Mucosa of rectum (tissue), 2 donors: ENCODE results near the gene ATRNL1.
A peak's percentile ranks its signal among the peaks of the same experiment; 100 is the strongest.
"Not testable (repeated sequence)": the region's sequence is repeated elsewhere in the genome, so short reads cannot be mapped to it uniquely, and the experiment has no call there.

Experiments
- H3K27ac ChIP-seq, 2 donors: one replicate each; pipeline ENCODE4 v1.7.0; 2013; ENCODE audit warnings: inconsistent platforms in 2 of 2, low read depth in 2 of 2, low read length in 2 of 2
- H3K27me3 ChIP-seq, 2 donors: one replicate each; pipeline ENCODE4 v1.7.0; 2013; ENCODE audit warnings: low read length in 2 of 2; ENCODE audit not compliant: control insufficient read depth in 2 of 2, insufficient read depth in 2 of 2
- H3K36me3 ChIP-seq, 2 donors: one replicate each; pipeline ENCODE4 v1.7.0; 2013; ENCODE audit warnings: low read length in 2 of 2; ENCODE audit not compliant: control insufficient read depth in 2 of 2, insufficient read depth in 2 of 2
- H3K4me1 ChIP-seq, 2 donors: one replicate each; pipeline ENCODE4 v1.7.0; 2013; ENCODE audit warnings: low read length in 2 of 2, mild to moderate bottlenecking in 1 of 2; ENCODE audit not compliant: control insufficient read depth in 2 of 2, insufficient read depth in 2 of 2
- H3K4me3 ChIP-seq, 2 donors: one replicate each; pipeline ENCODE4 v1.7.0; 2013; ENCODE audit warnings: low read length in 2 of 2
- H3K9ac ChIP-seq, 2 donors: one replicate each; pipeline ENCODE4 v1.7.0; 2013; ENCODE audit warnings: low read length in 2 of 2, low read depth in 1 of 2, mild to moderate bottlenecking in 1 of 2
- H3K9me3 ChIP-seq, 2 donors: one replicate each; pipeline ENCODE4 v1.7.0; 2013; ENCODE audit warnings: low read length in 2 of 2; ENCODE audit not compliant: control insufficient read depth in 2 of 2
- donor health status: healthy.
- donor health status: Normal muscosa, but diverticular disease.

Gene ATRNL1

DNA sequence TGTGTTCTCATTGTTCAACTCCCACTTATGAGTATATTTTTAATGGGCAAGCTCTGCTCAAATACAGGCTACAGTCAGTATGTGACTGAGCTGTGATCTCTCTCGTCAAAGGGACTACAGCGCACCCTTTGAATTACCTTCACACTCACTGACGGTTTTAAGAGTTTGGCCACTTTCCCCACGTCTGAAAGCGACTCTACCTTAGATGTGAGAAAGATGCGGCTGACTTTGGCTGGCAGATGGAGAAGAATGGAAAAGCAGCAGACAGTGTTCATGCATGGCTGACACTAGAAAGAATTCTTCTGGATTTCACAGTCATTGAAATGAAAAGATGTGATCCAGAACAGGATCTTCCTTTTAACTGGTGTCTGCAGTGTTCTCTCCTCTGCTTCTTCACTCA, 2.0 kb upstream of the ATRNL1 start:
- peaks cover 20 to 22% of the 10 kb centered on the region in 2 donors for H3K27me3 ChIP-seq
- no peaks in the 10 kb centered on the region for H3K4me1 ChIP-seq
- no peak overlapping the region for H3K27ac ChIP-seq
- H3K9ac ChIP-seq, result no peak overlapping the region
- H3K4me3 ChIP-seq, result no peak overlapping the region
- H3K9me3 ChIP-seq, result no peaks in the 10 kb centered on the region
- no peaks in the 10 kb centered on the region for H3K36me3 ChIP-seq

GRCh38 chr10:115092258-115092554, 959 bp upstream of the ATRNL1 start:
- Histone ChIP-seq H3K9ac (no peak overlapping the region), H3K4me1 (no peaks in the 10 kb centered on the region), H3K36me3 (no peaks in the 10 kb centered on the region), H3K27me3 (peaks cover 22 to 23% of the 10 kb centered on the region in 2 donors), H3K4me3 (peak overlapping the region in 1 of 2 donors; percentile 48), H3K27ac (no peak overlapping the region), H3K9me3 (no peaks in the 10 kb centered on the region)

GRCh38 chr10:115092555-115093285, 445 bp upstream of the ATRNL1 start:
- Histone ChIP-seq H3K27ac (no peak overlapping the region), H3K27me3 (peaks cover 22 to 23% of the 10 kb centered on the region in 2 donors), H3K4me3 (peak overlapping the region; percentile 48 to 54), H3K4me1 (no peaks in the 10 kb centered on the region), H3K36me3 (no peaks in the 10 kb centered on the region), H3K9me3 (no peaks in the 10 kb centered on the region), H3K9ac (no peak overlapping the region)

DNA sequence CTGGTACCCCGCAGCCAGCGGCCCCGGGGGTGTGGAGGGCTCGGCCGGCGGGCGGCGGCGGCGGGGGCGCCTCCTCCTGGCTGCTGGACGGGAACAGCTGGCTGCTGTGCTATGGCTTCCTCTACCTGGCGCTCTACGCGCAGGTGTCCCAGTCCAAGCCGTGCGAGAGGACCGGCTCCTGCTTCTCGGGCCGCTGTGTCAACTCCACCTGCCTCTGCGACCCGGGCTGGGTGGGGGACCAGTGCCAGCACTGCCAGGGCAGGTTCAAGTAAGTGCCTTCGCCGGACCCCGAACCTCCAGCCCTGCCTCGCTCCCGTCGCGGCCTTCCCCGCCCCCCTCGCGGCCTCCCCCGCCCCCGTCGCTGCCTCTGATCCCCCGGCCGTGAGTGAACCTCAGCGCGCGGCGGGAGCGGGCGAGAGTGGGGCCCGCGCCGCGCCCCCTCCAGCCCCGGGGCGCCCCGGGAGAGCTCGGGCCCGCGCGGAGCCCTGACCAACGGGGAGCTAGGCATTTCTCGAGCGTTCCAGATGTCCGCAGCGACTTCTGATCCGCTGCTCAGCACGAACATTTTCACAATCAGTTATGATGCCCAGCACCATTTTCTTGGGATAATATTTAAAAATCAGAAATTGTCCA, 727 bp downstream of the ATRNL1 start:
- Histone ChIP-seq H3K9me3 (no peaks in the 10 kb centered on the region), H3K36me3 (no peaks in the 10 kb centered on the region), H3K4me3 (peak overlapping the region; percentile 40 to 44), H3K27ac (no peak overlapping the region), H3K9ac (no peak overlapping the region), H3K4me1 (no peaks in the 10 kb centered on the region), H3K27me3 (peaks cover 22 to 23% of the 10 kb centered on the region in 2 donors)

DNA sequence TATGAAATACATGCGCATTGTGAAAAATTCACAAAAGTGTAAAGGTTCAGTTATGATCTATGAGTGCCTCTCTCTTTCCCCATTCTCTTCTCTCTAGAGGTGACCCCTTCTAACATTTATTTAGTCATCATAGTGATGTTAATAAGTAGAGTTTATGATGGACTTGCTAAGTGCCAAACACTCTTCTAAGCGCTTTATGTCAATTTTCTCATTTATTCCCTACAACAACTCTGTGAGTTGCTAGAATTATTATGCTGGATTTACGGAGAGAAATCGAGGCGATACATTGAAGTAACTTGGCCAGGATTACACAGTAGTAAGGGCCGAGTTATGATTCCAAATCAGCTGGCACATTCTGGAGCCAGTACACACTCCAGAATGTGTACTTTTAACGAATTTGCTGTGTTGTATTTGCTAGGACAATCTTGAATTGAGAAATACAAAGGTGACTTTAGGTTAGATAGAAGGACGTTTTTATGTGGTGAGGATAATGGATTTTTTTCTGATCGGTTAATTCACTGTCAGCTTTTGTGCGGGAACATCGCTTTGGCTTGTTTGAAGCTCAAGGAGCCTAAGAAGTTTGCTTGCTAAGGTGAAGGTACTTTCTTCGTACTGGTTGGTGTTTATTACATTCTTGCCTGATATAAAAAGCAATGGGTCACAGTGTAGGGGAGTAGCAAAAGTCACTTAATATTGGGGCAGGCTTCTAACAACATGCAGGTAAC, 1.4 kb downstream of the ATRNL1 start:
- H3K9me3 ChIP-seq, result no peaks in the 10 kb centered on the region
- peaks cover 22 to 23% of the 10 kb centered on the region in 2 donors for H3K27me3 ChIP-seq
- H3K27ac ChIP-seq, result no peak overlapping the region
- H3K4me3 ChIP-seq, result no peak overlapping the region
- H3K9ac ChIP-seq, result no peak overlapping the region
- no peaks in the 10 kb centered on the region for H3K4me1 ChIP-seq
- H3K36me3 ChIP-seq, result no peaks in the 10 kb centered on the region

- Histone ChIP-seq H3K9ac (no peak overlapping the region), H3K4me3 (no peak overlapping the region), H3K36me3 (no peaks in the 10 kb centered on the region), H3K4me1 (no peaks in the 10 kb centered on the region), H3K9me3 (no peaks in the 10 kb centered on the region), H3K27me3 (peaks cover 18 to 22% of the 10 kb centered on the region in 2 donors), H3K27ac (no peak overlapping the region)
Measured at GRCh38 chr10:115095758-115096157, 2.6 kb downstream of the ATRNL1 start.

- H3K27me3 ChIP-seq, result no peaks in the 10 kb centered on the region
- H3K4me3 ChIP-seq, result no peak overlapping the region
- H3K9me3 ChIP-seq, result no peaks in the 10 kb centered on the region
- H3K36me3 ChIP-seq, result no peaks in the 10 kb centered on the region
- H3K9ac ChIP-seq, result no peak overlapping the region
- no peak overlapping the region for H3K27ac ChIP-seq
- H3K4me1 ChIP-seq, result no peaks in the 10 kb centered on the region
Measured at GRCh38 chr10:115103700-115104099, 10.5 kb downstream of the ATRNL1 start.

- H3K9me3 ChIP-seq, H3K9ac ChIP-seq, H3K4me3 ChIP-seq, H3K36me3 ChIP-seq, H3K27ac ChIP-seq, H3K27me3 ChIP-seq, H3K4me1 ChIP-seq: not testable (repeated sequence)
Measured at GRCh38 chr10:115105411-115105810, 12.2 kb downstream of the ATRNL1 start.

DNA sequence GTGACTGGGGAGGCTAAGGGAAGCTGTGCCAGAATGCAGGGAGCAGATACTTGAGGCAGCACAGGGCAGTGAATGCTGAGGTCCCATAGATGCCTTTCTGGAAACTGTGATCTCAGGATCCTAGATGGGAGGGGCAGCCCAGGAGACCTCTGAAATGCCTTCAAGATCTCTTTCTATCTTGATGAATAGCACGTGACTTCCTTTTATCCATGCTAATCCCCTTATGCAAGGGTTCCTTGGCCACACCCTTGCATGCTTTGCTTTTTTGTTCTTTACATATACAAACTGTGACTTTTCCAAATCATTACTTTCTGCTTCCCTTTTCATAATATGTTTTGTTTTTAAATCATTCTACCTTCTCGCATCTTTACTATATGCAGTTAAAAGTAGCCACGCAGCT, 14.7 kb downstream of the ATRNL1 start:
- Histone ChIP-seq H3K36me3 (no peaks in the 10 kb centered on the region), H3K4me1 (no peaks in the 10 kb centered on the region), H3K27ac (no peak overlapping the region), H3K4me3 (no peak overlapping the region), H3K27me3 (no peaks in the 10 kb centered on the region), H3K9me3 (no peaks in the 10 kb centered on the region), H3K9ac (no peak overlapping the region)

DNA sequence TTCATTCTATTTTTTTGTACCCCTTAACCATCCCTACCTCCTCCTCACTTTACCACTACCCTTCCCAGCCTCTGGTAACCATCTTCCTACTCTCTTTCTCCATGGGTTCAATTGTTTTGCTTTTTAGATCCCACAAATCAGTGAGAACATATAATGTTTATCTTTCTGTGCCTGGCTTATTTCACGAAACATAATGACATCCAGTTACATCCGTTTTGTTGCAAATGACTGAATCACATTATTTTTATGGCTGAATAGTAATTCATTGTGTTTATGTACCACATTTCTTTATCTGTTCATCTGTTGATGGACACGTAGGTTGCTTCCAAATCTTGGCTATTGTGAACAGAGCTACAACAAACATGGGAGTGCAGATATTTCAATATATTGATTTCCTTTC, 24.1 kb downstream of the ATRNL1 start:
- H3K4me1 ChIP-seq, result no peaks in the 10 kb centered on the region
- no peaks in the 10 kb centered on the region for H3K9me3 ChIP-seq
- no peaks in the 10 kb centered on the region for H3K27me3 ChIP-seq
- H3K27ac ChIP-seq, result no peak overlapping the region
- no peak overlapping the region for H3K9ac ChIP-seq
- H3K4me3 ChIP-seq, result no peak overlapping the region
- no peaks in the 10 kb centered on the region for H3K36me3 ChIP-seq
